Osteocyte (in vitro differentiated cells): Measurements from ENCODE around the gene TOPAZ1. TPM values are rescaled to one million over a fixed set of nuclear protein-coding genes. Genes with fewer than 3 reads are reported as not detected.

Experiments
- DNase-seq: peaks from one replicate; pipeline ENCODE4 v3.0.0; 2021; ENCODE audit warnings: mixed read lengths; ENCODE audit not compliant: unreplicated experiment; ENCODE audit errors: extremely low spot score
- H3K27ac Mint-ChIP-seq: one replicate; pipeline ENCODE4 v1.8.0; 2021; ENCODE audit warnings: mild to moderate bottlenecking, mixed read lengths; ENCODE audit not compliant: unreplicated experiment
- H3K27me3 Mint-ChIP-seq: one replicate; pipeline ENCODE4 v1.8.0; 2021; ENCODE audit warnings: mixed read lengths; ENCODE audit not compliant: unreplicated experiment
- H3K36me3 Mint-ChIP-seq: one replicate; pipeline ENCODE4 v1.8.0; 2021; ENCODE audit warnings: mixed read lengths; ENCODE audit not compliant: unreplicated experiment
- H3K4me1 Mint-ChIP-seq: one replicate; pipeline ENCODE4 v1.8.0; 2021; ENCODE audit warnings: mixed read lengths; ENCODE audit not compliant: unreplicated experiment
- H3K4me3 Mint-ChIP-seq: one replicate; pipeline ENCODE4 v1.8.0; 2021; ENCODE audit warnings: mild to moderate bottlenecking, moderate library complexity, mixed read lengths; ENCODE audit not compliant: unreplicated experiment
- H3K9me3 Mint-ChIP-seq: one replicate; pipeline ENCODE4 v1.8.0; 2021; ENCODE audit warnings: mixed read lengths; ENCODE audit not compliant: unreplicated experiment
- total RNA-seq: library from RNA; stranded (reverse); gene quantifications from 2 replicates; pipeline ENCODE4 v1.2.1, GENCODE V29; 2021
- TF ChIP-seq, protein P1 (sequence below): fragments of 200-600 bp; sonication (generic); IDR thresholded peaks from 2 replicates; pipeline ENCODE4 v1.5.0; 2021; ENCODE audit warnings: antibody characterized with exemption, mild to moderate bottlenecking, moderate library complexity

Gene TOPAZ1
- total RNA-seq, 1 donor from 2014 or later = not detected

DNA sequence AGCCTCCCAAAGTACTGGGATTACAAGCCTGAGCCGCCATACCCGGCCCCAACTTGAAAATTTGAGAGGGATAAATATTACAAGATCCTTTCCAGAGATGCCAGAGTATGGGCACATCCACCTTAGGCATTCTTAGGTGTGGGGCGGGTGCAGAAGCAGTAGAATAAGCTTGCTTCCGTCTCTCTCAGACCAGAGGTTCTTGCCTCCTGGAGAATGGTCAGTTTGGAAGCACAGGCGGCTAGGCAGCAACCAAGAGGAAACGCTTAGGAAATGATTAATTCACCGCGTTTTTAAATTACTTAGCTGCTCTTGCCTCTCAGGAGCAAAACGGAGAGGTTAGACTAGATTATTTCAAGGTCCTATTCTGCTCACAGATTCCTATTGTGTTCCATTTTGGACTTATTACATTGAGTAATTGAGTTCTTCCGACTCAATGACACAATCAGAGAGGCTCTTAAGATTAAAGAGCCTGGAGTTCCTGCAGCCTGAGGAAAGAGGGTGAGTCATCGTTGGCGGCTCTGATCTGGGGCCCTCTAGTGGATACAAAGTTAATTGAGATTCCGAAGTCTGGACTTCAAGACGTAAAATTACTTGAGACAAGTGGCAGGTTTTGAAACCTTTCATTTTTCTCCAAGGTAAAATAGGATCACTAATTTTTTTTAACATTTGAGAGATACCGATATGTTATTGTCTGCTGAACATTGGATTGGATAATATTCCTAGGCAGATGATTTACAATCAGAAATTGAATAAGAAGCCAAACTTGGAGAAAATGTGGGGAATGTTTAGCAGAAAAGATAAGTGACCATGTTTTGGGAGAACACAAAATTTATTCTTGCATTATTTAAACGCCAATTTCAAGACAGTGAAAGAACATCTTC is 5.8 kb upstream of the TOPAZ1 start:
- peaks cover 5% of the 10 kb centered on the region for H3K4me1 Mint-ChIP-seq
- no peak overlapping the region for H3K27ac Mint-ChIP-seq
- H3K27me3 Mint-ChIP-seq = peaks cover 12% of the 10 kb centered on the region
- TF ChIP-seq, protein P1, sequence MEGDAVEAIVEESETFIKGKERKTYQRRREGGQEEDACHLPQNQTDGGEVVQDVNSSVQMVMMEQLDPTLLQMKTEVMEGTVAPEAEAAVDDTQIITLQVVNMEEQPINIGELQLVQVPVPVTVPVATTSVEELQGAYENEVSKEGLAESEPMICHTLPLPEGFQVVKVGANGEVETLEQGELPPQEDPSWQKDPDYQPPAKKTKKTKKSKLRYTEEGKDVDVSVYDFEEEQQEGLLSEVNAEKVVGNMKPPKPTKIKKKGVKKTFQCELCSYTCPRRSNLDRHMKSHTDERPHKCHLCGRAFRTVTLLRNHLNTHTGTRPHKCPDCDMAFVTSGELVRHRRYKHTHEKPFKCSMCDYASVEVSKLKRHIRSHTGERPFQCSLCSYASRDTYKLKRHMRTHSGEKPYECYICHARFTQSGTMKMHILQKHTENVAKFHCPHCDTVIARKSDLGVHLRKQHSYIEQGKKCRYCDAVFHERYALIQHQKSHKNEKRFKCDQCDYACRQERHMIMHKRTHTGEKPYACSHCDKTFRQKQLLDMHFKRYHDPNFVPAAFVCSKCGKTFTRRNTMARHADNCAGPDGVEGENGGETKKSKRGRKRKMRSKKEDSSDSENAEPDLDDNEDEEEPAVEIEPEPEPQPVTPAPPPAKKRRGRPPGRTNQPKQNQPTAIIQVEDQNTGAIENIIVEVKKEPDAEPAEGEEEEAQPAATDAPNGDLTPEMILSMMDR = peak; percentile 82
- no peak for DNase-seq
- H3K9me3 Mint-ChIP-seq = no peaks in the 10 kb centered on the region
- no peaks in the 10 kb centered on the region for H3K36me3 Mint-ChIP-seq
- no peak overlapping the region for H3K4me3 Mint-ChIP-seq

DNA sequence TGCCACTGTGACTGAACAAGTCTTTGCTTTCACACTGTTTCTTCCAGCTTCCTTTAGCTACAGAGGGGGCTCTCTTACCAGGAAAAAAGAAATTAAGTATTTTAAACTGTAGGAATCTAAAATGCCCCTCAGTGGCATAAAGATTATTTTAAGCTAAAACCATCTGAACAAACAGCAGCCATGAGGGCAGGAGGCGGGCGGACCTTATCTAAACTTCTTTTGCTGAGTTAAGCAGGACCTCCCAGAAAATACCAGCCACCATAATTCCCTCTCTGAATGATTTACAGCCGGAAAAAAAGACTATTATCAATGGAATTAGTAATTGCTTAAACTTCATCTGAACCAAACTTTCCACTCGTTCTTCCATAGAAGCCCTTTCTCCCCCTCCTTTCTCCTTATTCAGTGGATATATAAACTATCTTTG is 5.2 kb upstream of the TOPAZ1 start:
- Mint-ChIP-seq H3K4me3 (no peak overlapping the region), H3K9me3 (no peaks in the 10 kb centered on the region), H3K4me1 (peaks cover 5% of the 10 kb centered on the region), H3K27ac (no peak overlapping the region), H3K27me3 (peaks cover 17% of the 10 kb centered on the region), H3K36me3 (no peaks in the 10 kb centered on the region)
- TF ChIP-seq, protein P1 = no peak
- no peak for DNase-seq

DNA sequence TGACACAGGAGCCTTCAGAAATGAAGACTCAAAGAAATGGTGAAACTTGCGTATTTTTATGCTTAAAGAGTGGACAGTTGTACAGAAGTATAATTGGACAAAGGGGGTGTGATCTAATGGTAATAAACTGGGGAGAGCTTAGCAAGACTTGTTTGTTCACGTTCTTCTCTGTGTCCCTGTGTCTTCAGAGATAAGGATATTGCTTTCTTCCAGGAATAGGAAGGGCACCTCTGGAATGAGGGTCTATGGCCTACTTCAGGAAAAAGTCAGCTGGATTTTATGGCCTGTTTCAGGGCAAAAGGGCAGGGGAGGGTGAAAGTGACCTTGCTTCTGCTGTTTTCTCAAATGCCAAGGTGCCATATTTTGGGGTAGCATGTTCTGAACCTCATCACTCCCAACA is 4.5 kb upstream of the TOPAZ1 start:
- peaks cover 5% of the 10 kb centered on the region for H3K4me1 Mint-ChIP-seq
- no peak overlapping the region for H3K4me3 Mint-ChIP-seq
- no peaks in the 10 kb centered on the region for H3K9me3 Mint-ChIP-seq
- no peak overlapping the region for H3K27ac Mint-ChIP-seq
- no peak for DNase-seq
- TF ChIP-seq, protein P1 = no peak
- no peaks in the 10 kb centered on the region for H3K36me3 Mint-ChIP-seq
- H3K27me3 Mint-ChIP-seq = peaks cover 16% of the 10 kb centered on the region

DNA sequence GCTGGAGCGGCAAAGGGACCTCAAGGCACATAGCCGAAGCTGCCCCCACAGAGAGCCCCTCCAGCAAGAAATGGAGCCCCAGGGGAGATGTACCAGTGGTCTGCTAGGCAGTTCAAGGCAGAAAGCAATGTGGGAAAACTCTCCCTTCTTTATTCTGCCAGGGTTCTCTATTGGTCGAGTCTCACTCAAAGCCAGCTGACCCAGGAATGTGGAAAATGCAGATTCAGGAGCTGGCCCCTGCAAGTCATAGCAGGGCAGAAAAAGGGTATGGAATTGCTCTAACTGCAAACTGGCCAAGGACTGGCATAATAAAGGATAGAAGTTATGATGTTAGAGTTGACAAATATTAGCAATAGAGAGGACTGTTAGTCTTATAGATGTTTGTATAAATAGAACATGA is 4.0 kb upstream of the TOPAZ1 start:
- no peak for DNase-seq
- no peak overlapping the region for H3K4me3 Mint-ChIP-seq
- peaks cover 5% of the 10 kb centered on the region for H3K4me1 Mint-ChIP-seq
- no peaks in the 10 kb centered on the region for H3K36me3 Mint-ChIP-seq
- H3K27ac Mint-ChIP-seq = no peak overlapping the region
- no peaks in the 10 kb centered on the region for H3K9me3 Mint-ChIP-seq
- TF ChIP-seq, protein P1 = no peak
- H3K27me3 Mint-ChIP-seq = peaks cover 18% of the 10 kb centered on the region

DNA sequence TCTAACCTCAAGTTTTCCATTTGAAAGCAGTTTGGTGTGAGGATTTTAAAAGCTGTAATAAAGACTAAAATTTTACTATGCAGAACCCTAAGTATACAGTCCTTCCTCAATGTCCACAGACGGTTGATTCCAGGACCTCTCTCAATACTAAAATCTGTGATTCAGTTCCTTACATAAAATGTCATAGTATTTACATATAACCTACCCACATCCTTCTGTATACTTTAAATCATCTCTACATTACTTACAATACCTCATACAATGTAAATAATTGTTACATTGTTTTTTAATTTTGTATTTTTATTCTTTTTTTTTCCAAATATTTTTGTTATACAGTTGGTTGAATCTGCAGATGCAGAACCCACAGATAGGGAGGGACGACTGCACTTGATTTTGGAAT is 2.8 kb upstream of the TOPAZ1 start:
- Mint-ChIP-seq H3K4me1 (peaks cover 5% of the 10 kb centered on the region), H3K9me3 (no peaks in the 10 kb centered on the region), H3K4me3 (no peak overlapping the region), H3K27me3 (peaks cover 27% of the 10 kb centered on the region), H3K36me3 (no peaks in the 10 kb centered on the region), H3K27ac (no peak overlapping the region)
- DNase-seq = no peak
- TF ChIP-seq, protein P1 = no peak
